Measurements from ENCODE around the gene PRKCZ. TPM values are rescaled to one million over a fixed set of nuclear protein-coding genes. Genes with fewer than 3 reads are reported as not detected.

PRKCZ gene
- total RNA-seq, 1 experiment from 2014 or later: 45.9 TPM

- H3K27ac Mint-ChIP-seq (ENCODE audit: unreplicated experiment): no peak overlapping the region
- TF ChIP-seq CTCF (IDR thresholded peaks at IDR 0.05; ENCODE audit: insufficient read depth in 1 of 2, low read depth in 1 of 2, low read length in 1 of 2, severe bottlenecking in 1 of 2, unreplicated experiment in 1 of 2): no peak
- no peak overlapping the region for H3K4me3 Mint-ChIP-seq (ENCODE audit: unreplicated experiment)
- POLR2A ChIA-PET: no interaction called here
- Histone ChIP-seq H3K36me3 (ENCODE audit: control insufficient read depth, insufficient read depth, low read length) (peaks cover 2% of the 10 kb centered on the region; the same call in 1 of the 2 replicates), H3K4me3 (ENCODE audit: low read depth, low read length) (no peak overlapping the region), H3K4me1 (no peaks in the 10 kb centered on the region), H3K27me3 (replicated peaks; ENCODE audit: control insufficient read depth, insufficient read depth, low read length) (no peaks in the 10 kb centered on the region), H3K9me3 (no peaks in the 10 kb centered on the region)
- no TSS peak for BruUV-seq (replicated peaks)
- no peaks in the 10 kb centered on the region for H3K9me3 Mint-ChIP-seq (ENCODE audit: unreplicated experiment)
- no peak for DNase-seq
- H3K27me3 Mint-ChIP-seq (ENCODE audit: insufficient read depth, unreplicated experiment): no peaks in the 10 kb centered on the region
- peaks cover 6% of the 10 kb centered on the region for H3K36me3 Mint-ChIP-seq (ENCODE audit: insufficient read depth, unreplicated experiment)
- no peaks in the 10 kb centered on the region for H3K4me1 Mint-ChIP-seq (ENCODE audit: low read depth, unreplicated experiment)
- intact Hi-C loops (cut with micrococcal nuclease; ENCODE audit: unreplicated experiment): no loop called here
- CTCF ChIA-PET: no interaction called here
Measured at GRCh38 chr1:2104621-2105427, 54.6 kb downstream of the PRKCZ start.

GRCh38 chr1:2105781-2106524 lies 55.7 kb downstream of the PRKCZ start:
- no peak overlapping the region for H3K4me3 Mint-ChIP-seq (ENCODE audit: unreplicated experiment)
- no peak overlapping the region for H3K27ac Mint-ChIP-seq (ENCODE audit: unreplicated experiment)
- CTCF ChIA-PET: no interaction called here
- DNase-seq: no peak
- Histone ChIP-seq H3K4me3 (ENCODE audit: low read depth, low read length) (no peak overlapping the region), H3K36me3 (ENCODE audit: control insufficient read depth, insufficient read depth, low read length) (peaks cover 2% of the 10 kb centered on the region; the same call in 1 of the 2 replicates), H3K9me3 (no peaks in the 10 kb centered on the region), H3K4me1 (no peaks in the 10 kb centered on the region), H3K27me3 (replicated peaks; ENCODE audit: control insufficient read depth, insufficient read depth, low read length) (no peaks in the 10 kb centered on the region)
- H3K9me3 Mint-ChIP-seq (ENCODE audit: unreplicated experiment): no peaks in the 10 kb centered on the region
- POLR2A ChIA-PET: no interaction called here
- intact Hi-C loops (cut with micrococcal nuclease; ENCODE audit: unreplicated experiment): no loop called here
- TF ChIP-seq CTCF (IDR thresholded peaks at IDR 0.05; ENCODE audit: insufficient read depth in 1 of 2, low read depth in 1 of 2, low read length in 1 of 2, severe bottlenecking in 1 of 2, unreplicated experiment in 1 of 2): no peak
- H3K4me1 Mint-ChIP-seq (ENCODE audit: low read depth, unreplicated experiment): no peaks in the 10 kb centered on the region
- H3K27me3 Mint-ChIP-seq (ENCODE audit: insufficient read depth, unreplicated experiment): no peaks in the 10 kb centered on the region
- no TSS peak for BruUV-seq (replicated peaks)
- H3K36me3 Mint-ChIP-seq (ENCODE audit: insufficient read depth, unreplicated experiment): peaks cover 8% of the 10 kb centered on the region

DNA sequence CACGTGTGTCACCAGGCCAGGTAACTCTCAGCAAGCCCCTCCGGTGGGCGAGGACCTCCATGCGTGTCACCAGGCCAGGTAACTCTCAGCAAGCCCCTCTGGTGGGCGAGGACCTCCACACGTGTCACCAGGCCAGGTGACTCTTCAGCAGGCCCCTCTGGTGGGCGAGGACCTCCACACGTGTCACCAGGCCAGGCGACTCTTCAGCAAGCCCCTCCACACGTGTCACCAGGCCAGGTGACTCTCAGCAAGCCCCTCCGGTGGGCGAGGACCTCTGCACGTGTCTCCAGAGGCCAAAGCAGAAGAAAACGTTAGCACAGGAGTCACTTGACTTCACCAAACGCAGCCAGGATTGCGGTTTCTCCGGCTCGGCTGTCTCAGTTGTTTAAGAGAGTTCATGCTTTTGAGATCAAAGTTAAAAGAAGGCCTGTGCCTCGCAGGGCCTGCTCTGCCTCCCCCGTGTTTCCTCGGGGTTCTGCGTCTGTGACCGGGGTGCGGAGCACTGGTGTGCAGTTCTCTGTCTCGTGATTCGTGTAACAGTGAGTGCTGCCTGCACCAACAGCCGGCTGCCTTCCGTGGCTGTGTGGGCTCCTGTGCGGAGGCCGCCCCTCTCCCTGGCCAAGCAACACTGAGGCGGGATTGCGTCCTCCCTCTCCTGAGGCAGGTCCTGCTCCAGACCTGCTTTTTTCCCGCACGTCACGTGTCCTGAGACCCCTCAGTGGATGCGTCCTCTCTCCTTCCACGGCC lies 56.6 kb downstream of the PRKCZ start:
- intact Hi-C loops (cut with micrococcal nuclease; ENCODE audit: unreplicated experiment): no loop called here
- Mint-ChIP-seq H3K4me3 (ENCODE audit: unreplicated experiment) (no peak overlapping the region), H3K36me3 (ENCODE audit: insufficient read depth, unreplicated experiment) (peaks cover 10% of the 10 kb centered on the region), H3K27me3 (ENCODE audit: insufficient read depth, unreplicated experiment) (no peaks in the 10 kb centered on the region), H3K9me3 (ENCODE audit: unreplicated experiment) (no peaks in the 10 kb centered on the region), H3K4me1 (ENCODE audit: low read depth, unreplicated experiment) (no peaks in the 10 kb centered on the region), H3K27ac (ENCODE audit: unreplicated experiment) (no peak overlapping the region)
- BruUV-seq (replicated peaks): no TSS peak
- CTCF ChIA-PET: no interaction called here
- H3K4me3 ChIP-seq (ENCODE audit: low read depth, low read length): no peak overlapping the region
- H3K9me3 ChIP-seq: no peaks in the 10 kb centered on the region
- DNase-seq: no peak
- peaks cover 2% of the 10 kb centered on the region; the same call in 1 of the 2 replicates for H3K36me3 ChIP-seq (ENCODE audit: control insufficient read depth, insufficient read depth, low read length)
- POLR2A ChIA-PET: no interaction called here
- no peaks in the 10 kb centered on the region for H3K4me1 ChIP-seq
- H3K27me3 ChIP-seq (replicated peaks; ENCODE audit: control insufficient read depth, insufficient read depth, low read length): no peaks in the 10 kb centered on the region
- no peak for TF ChIP-seq CTCF (IDR thresholded peaks at IDR 0.05; ENCODE audit: insufficient read depth in 1 of 2, low read depth in 1 of 2, low read length in 1 of 2, severe bottlenecking in 1 of 2, unreplicated experiment in 1 of 2)
